Heart right ventricle (tissue), 16 donors: ENCODE data around the gene CBX2. TPM values are rescaled to one million over a fixed set of nuclear protein-coding genes. Genes with fewer than 3 reads are reported as not detected.
A peak's percentile ranks its signal among the peaks of the same experiment; 100 is the strongest.

Experiments
- ATAC-seq, 8 donors: fragments of 200-7000 bp; cut with Tn5 transposase; one replicate each; pipeline ENCODE4 v1.9.1; 2020; ENCODE audit warnings: mild to moderate bottlenecking in 8 of 8, moderate library complexity in 8 of 8, moderate number of reproducible peaks in 1 of 8
- DNase-seq, 2 donors: peaks; one replicate each; pipeline ENCODE4 v3.0.0-alpha.2; 2020
- H3K27ac ChIP-seq, 10 donors: fragments of 200-600 bp; sonication (generic) in 2 of 10; one replicate each; pipeline versions ENCODE4 v1.5.0 to v1.8.0; 2020 to 2022; ENCODE audit warnings: mild to moderate bottlenecking in 3 of 10
- H3K27me3 ChIP-seq, 7 donors: fragments of 200-600 bp; one replicate each; pipeline ENCODE4 v1.8.0; 2021 to 2022; ENCODE audit warnings: mild to moderate bottlenecking in 2 of 7
- H3K36me3 ChIP-seq, 9 donors: fragments of 200-600 bp; sonication (generic) in 1 of 9; one replicate each; pipeline versions ENCODE4 v1.5.0 to v1.8.0; 2020 to 2022; ENCODE audit warnings: mild to moderate bottlenecking in 2 of 9
- H3K4me1 ChIP-seq, 9 donors: fragments of 200-600 bp; sonication (generic) in 1 of 9; one replicate each; pipeline versions ENCODE4 v1.5.0 to v1.8.0; 2020 to 2022; ENCODE audit warnings: mild to moderate bottlenecking in 4 of 9
- H3K4me3 ChIP-seq, 10 donors: fragments of 200-600 bp; sonication (generic) in 2 of 10; one replicate each; pipeline versions ENCODE4 v1.5.0 to v1.8.0; 2020 to 2022; ENCODE audit warnings: mild to moderate bottlenecking in 7 of 10, moderate library complexity in 2 of 10
- H3K9me3 ChIP-seq, 11 donors: fragments of 200-600 bp in 10 of 11; sonication (generic) in 2 of 11; one replicate each; pipeline versions ENCODE4 v1.5.0 to v1.8.0; 2013 to 2022; ENCODE audit warnings: mild to moderate bottlenecking in 2 of 11, control low read depth in 1 of 11, moderate library complexity in 1 of 11
- CTCF ChIP-seq, 9 donors: fragments of 200-600 bp; sonication (generic) in 2 of 9; IDR thresholded peaks; one replicate each; pipeline versions ENCODE4 v1.5.0 to v1.8.0; 2021 to 2022; ENCODE audit warnings: antibody characterized with exemption in 9 of 9, mild to moderate bottlenecking in 5 of 9, moderate library complexity in 1 of 9
- WGBS, 2 donors: extraction: QIAGEN DNeasy Blood & Tissue Kit; methylation state at CpG; one replicate each; pipeline ENCODE4 v1.1.7; 2013; ENCODE audit warnings: inconsistent platforms in 1 of 2; 5-methylcytosine and 5-hydroxymethylcytosine counted together
- intact Hi-C, 10 donors: fragments of 100-400 bp; cut with DNase I; formaldehyde crosslinking; loops; one replicate each; pipeline versions ENCODE4 v1.11.1 to v1.14.2; 2022
- polyA plus RNA-seq, 2 donors: library from polyadenylated mRNA; stranded (reverse); fragments of 200-250 nt; gene quantifications; one replicate each; pipeline ENCODE4 v1.2.3, GENCODE V29; 2013
- total RNA-seq, 10 donors: library from RNA; stranded (reverse); fragmentation: NEBNext Ultra II Directional in 3 of 10; extraction: Animal tissue kit (Norgen Biotek cat#: 25700) in 3 of 10; gene quantifications; one replicate each; pipeline versions ENCODE4 v1.2.1 to v1.2.4, GENCODE V29; 2021 to 2023
- donor health status: Arrhythmogenic right ventricular cardiomyopathy.
- donor health status: ischemic (EF 13 %, LVEDD 7.1; RV severe dilation, severe dysfunction).
- donor health status: healthy with polysubstance abuse.
- donor health status: DM: no; HTN: yes; CAD: no.
- donor health status: DM: no; HTN: no; CAD: no.
- donor health status: ischemic (EF 25% LVEDD 6.9; RV normal size, moderate dysfunction).
- donor health status: ischemic (EF 25% LVEDD 5.7; RV mildly dilated, moderate dysfunction).
- donor health status: healthy.
- donor health status: DM: yes; HTN: yes; CAD: no.
- donor health status: Ischemic cardiomyopathy.
- donor health status: ischemic (EF 35%, LVEDD 5.7; RV mildly dilated, moderate dysfunction).
- donor health status: nonischemic (EF 11% LVEDD 7.7; RV severe dilation, severe dysfunction).
- donor health status: DM: yes; HTN: yes; CAD: no.
- donor health status: PGD.
- donor health status: ischemic (EF 29% LVEDD 5.4; RV normal size, mild dysfunction).
- donor health status: nonischemic (EF 23%, LVEDD 6.1; RV moderate dilation, normal function).

The CBX2 gene
- total and polyA plus RNA-seq, 12 donors, result 1.5 to 7.1 (median 2.9) TPM

GRCh38 chr17:79795795-79796443 is 18.0 kb downstream of the CBX2 start:
- no peak for ATAC-seq
- no peaks in the 10 kb centered on the region for H3K9me3 ChIP-seq
- intact Hi-C loops, result loop anchor here in 5 of 10 donors (5.0 kb wide), 4 partner anchors 41 to 196 kb away; partner anchors contain the start of gene CBX4 (in 1 of the 5)
- peak overlapping the region; percentile 46 to 81 (median 76) for H3K4me3 ChIP-seq
- peaks cover 33 to 74% (median 58%) of the 10 kb centered on the region in 9 donors for H3K4me1 ChIP-seq
- TF ChIP-seq CTCF (IDR thresholded peaks at IDR 0.05), result no peak
- DNase-seq, result no peak
- H3K36me3 ChIP-seq, result peaks cover 0 to 11% (median 0%) of the 10 kb centered on the region in 9 donors
- 80 to 84% methylated on average over 8 of the region's 8 CpGs for WGBS, 2 donors
- H3K27ac ChIP-seq, result peak overlapping the region in 1 of 10 donors; percentile 80
- H3K27me3 ChIP-seq, result peaks cover 38 to 73% (median 65%) of the 10 kb centered on the region in 7 donors

GRCh38 chr17:79796444-79796762 is 18.5 kb downstream of the CBX2 start:
- TF ChIP-seq CTCF (IDR thresholded peaks at IDR 0.05), result no peak
- H3K36me3 ChIP-seq, result peaks cover 0 to 11% (median 0%) of the 10 kb centered on the region in 9 donors
- H3K4me1 ChIP-seq, result peaks cover 35 to 74% (median 57%) of the 10 kb centered on the region in 9 donors
- intact Hi-C loops, result loop anchor here in 5 of 10 donors (5.0 kb wide), 4 partner anchors 41 to 196 kb away; partner anchors contain the start of gene CBX4 (in 1 of the 5)
- H3K4me3 ChIP-seq, result peak overlapping the region; percentile 46 to 81 (median 76)
- WGBS, 2 donors, result 1 to 2% methylated on average over 19 of the region's 19 CpGs
- peaks cover 38 to 73% (median 65%) of the 10 kb centered on the region in 7 donors for H3K27me3 ChIP-seq
- ATAC-seq (no peak), DNase-seq (no peak)
- no peaks in the 10 kb centered on the region for H3K9me3 ChIP-seq
- H3K27ac ChIP-seq, result peak overlapping the region in 8 of 10 donors; percentile 76 to 92 (median 88)

- TF ChIP-seq CTCF (IDR thresholded peaks at IDR 0.05), result peak in 6 of 9 donors; percentile 18 to 56 (median 39)
- WGBS, 2 donors, result 1% methylated on average over 77 to 78 of the region's 79 CpGs
- Histone ChIP-seq H3K27ac (peak within 1 kb of the TSS; percentile 76 to 92 (median 85)), H3K4me3 (peak within 1 kb of the TSS; percentile 51 to 81 (median 76)), H3K27me3 (peaks cover 42 to 73% (median 65%) of the 10 kb centered on the region in 7 donors), H3K36me3 (peaks cover 0 to 11% (median 0%) of the 10 kb centered on the region in 9 donors), H3K9me3 (no peaks in the 10 kb centered on the region), H3K4me1 (peaks cover 35 to 72% (median 52%) of the 10 kb centered on the region in 9 donors)
- intact Hi-C loops, result loop anchor here in 5 of 10 donors (5.0 kb wide), 4 partner anchors 40 to 195 kb away; partner anchors contain the start of gene CBX4 (in 1 of the 5)
- DNase-seq, result peak; percentile 100
- peak; percentile 92 to 99 (median 97) for ATAC-seq
Observed at GRCh38 chr17:79796763-79797491, 19.0 kb downstream of the CBX2 start, which contains the start of gene CBX8. CBX8 (minus strand) TSS chr17:79797077; CDS start chr17:79796998, 79 bp downstream.
